Neural cell (in vitro differentiated cells): Measurements from ENCODE around the gene TMC1.

ENCODE experiments used
- EZH2 ChIP-seq: fragments of 200-600, 300-800 bp; shearing (Covaris generic), sonication (generic); IDR thresholded peaks from 2 replicates; pipeline ENCODE4 v1.6.1; 2014; ENCODE audit warnings: antibody characterized with exemption, low read length, borderline replicate concordance, mild to moderate bottlenecking; ENCODE audit not compliant: insufficient read depth, poor library complexity, severe bottlenecking
- MXI1 ChIP-seq: fragments of 450-650 bp; conservative IDR thresholded peaks from 2 replicates; pipeline ENCODE4 v1.6.1; 2014; ENCODE audit warnings: antibody characterized with exemption, mild to moderate bottlenecking; ENCODE audit not compliant: poor library complexity, severe bottlenecking
- POLR2AphosphoS5 ChIP-seq: IDR thresholded peaks from 2 replicates; pipeline ENCODE4 v1.6.1; 2012
- SMC3 ChIP-seq: fragments of 450-650 bp; conservative IDR thresholded peaks from 2 replicates; pipeline ENCODE4 v1.6.1; 2014; ENCODE audit warnings: antibody characterized with exemption, mild to moderate bottlenecking, moderate library complexity; ENCODE audit not compliant: poor library complexity
- TAF1 ChIP-seq: IDR thresholded peaks from 2 replicates; pipeline ENCODE4 v1.6.1; 2012; ENCODE audit warnings: low read depth
- TF ChIP-seq, protein P1 (sequence below): fragments of 450-650 bp; IDR thresholded peaks from 2 replicates; pipeline ENCODE4 v1.5.1; 2014; ENCODE audit warnings: antibody characterized with exemption, mild to moderate bottlenecking, moderate library complexity; ENCODE audit not compliant: poor library complexity, severe bottlenecking
- TF ChIP-seq, protein P2 (sequence below): IDR thresholded peaks from 2 replicates; pipeline ENCODE4 v1.6.1; 2012; ENCODE audit warnings: borderline replicate concordance

GRCh38 chr9:72875221-72875620 is 353.8 kb downstream of the TMC1 start:
- TF ChIP-seq, protein P1, sequence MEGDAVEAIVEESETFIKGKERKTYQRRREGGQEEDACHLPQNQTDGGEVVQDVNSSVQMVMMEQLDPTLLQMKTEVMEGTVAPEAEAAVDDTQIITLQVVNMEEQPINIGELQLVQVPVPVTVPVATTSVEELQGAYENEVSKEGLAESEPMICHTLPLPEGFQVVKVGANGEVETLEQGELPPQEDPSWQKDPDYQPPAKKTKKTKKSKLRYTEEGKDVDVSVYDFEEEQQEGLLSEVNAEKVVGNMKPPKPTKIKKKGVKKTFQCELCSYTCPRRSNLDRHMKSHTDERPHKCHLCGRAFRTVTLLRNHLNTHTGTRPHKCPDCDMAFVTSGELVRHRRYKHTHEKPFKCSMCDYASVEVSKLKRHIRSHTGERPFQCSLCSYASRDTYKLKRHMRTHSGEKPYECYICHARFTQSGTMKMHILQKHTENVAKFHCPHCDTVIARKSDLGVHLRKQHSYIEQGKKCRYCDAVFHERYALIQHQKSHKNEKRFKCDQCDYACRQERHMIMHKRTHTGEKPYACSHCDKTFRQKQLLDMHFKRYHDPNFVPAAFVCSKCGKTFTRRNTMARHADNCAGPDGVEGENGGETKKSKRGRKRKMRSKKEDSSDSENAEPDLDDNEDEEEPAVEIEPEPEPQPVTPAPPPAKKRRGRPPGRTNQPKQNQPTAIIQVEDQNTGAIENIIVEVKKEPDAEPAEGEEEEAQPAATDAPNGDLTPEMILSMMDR, result no peak
- TF ChIP-seq POLR2AphosphoS5 (no peak), SMC3 (no peak), MXI1 (no peak), TAF1 (no peak), EZH2 (no peak)
- TF ChIP-seq, protein P2, sequence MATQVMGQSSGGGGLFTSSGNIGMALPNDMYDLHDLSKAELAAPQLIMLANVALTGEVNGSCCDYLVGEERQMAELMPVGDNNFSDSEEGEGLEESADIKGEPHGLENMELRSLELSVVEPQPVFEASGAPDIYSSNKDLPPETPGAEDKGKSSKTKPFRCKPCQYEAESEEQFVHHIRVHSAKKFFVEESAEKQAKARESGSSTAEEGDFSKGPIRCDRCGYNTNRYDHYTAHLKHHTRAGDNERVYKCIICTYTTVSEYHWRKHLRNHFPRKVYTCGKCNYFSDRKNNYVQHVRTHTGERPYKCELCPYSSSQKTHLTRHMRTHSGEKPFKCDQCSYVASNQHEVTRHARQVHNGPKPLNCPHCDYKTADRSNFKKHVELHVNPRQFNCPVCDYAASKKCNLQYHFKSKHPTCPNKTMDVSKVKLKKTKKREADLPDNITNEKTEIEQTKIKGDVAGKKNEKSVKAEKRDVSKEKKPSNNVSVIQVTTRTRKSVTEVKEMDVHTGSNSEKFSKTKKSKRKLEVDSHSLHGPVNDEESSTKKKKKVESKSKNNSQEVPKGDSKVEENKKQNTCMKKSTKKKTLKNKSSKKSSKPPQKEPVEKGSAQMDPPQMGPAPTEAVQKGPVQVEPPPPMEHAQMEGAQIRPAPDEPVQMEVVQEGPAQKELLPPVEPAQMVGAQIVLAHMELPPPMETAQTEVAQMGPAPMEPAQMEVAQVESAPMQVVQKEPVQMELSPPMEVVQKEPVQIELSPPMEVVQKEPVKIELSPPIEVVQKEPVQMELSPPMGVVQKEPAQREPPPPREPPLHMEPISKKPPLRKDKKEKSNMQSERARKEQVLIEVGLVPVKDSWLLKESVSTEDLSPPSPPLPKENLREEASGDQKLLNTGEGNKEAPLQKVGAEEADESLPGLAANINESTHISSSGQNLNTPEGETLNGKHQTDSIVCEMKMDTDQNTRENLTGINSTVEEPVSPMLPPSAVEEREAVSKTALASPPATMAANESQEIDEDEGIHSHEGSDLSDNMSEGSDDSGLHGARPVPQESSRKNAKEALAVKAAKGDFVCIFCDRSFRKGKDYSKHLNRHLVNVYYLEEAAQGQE, result no peak
